ENCODE results near the gene DNAI7. TPM values are rescaled to one million over a fixed set of nuclear protein-coding genes. Genes with fewer than 3 reads are reported as not detected.

DNAI7 gene
- total RNA-seq, 1 donor = not detected

DNA sequence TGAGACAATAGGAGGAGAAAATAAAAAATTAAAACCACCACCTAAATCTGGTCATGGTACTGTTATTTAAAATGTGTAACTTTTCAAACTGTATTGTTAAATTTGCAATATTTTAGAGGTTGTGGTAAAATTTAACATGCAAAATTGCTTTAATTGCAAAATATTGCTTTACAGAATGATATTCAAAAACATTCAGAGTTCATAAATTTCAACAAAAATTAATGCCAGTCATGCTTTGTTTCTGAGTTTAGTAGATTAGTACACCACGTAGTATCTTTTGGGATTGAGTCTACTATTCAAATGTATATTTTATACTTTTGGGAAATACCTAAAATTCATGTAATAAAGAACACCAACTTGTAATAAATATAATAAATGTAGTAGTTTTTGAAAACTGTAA lies 18.4 kb upstream of the DNAI7 start:
- no peak for DNase-seq (ENCODE audit: low read depth)
- TF ChIP-seq, protein P1, sequence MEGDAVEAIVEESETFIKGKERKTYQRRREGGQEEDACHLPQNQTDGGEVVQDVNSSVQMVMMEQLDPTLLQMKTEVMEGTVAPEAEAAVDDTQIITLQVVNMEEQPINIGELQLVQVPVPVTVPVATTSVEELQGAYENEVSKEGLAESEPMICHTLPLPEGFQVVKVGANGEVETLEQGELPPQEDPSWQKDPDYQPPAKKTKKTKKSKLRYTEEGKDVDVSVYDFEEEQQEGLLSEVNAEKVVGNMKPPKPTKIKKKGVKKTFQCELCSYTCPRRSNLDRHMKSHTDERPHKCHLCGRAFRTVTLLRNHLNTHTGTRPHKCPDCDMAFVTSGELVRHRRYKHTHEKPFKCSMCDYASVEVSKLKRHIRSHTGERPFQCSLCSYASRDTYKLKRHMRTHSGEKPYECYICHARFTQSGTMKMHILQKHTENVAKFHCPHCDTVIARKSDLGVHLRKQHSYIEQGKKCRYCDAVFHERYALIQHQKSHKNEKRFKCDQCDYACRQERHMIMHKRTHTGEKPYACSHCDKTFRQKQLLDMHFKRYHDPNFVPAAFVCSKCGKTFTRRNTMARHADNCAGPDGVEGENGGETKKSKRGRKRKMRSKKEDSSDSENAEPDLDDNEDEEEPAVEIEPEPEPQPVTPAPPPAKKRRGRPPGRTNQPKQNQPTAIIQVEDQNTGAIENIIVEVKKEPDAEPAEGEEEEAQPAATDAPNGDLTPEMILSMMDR (IDR thresholded peaks at IDR 0.05; ENCODE audit: insufficient read depth, low read depth, low read length) = no peak
- H3K4me3 ChIP-seq (ENCODE audit: low read depth, low read length) = no peak overlapping the region

- TF ChIP-seq, protein P1 (IDR thresholded peaks at IDR 0.05; ENCODE audit: insufficient read depth, low read depth, low read length) = no peak
- H3K4me3 ChIP-seq (ENCODE audit: low read depth, low read length) = no peak overlapping the region
- DNase-seq (ENCODE audit: low read depth) = no peak
Measured at GRCh38 chr12:25208554-25208953, 13.6 kb upstream of the DNAI7 start.

- H3K4me3 ChIP-seq (ENCODE audit: low read depth, low read length) = no peak overlapping the region
- TF ChIP-seq, protein P1 (IDR thresholded peaks at IDR 0.05; ENCODE audit: insufficient read depth, low read depth, low read length) = no peak
- no peak for DNase-seq (ENCODE audit: low read depth)
Measured at GRCh38 chr12:25207846-25208245, 12.9 kb upstream of the DNAI7 start.

- DNase-seq (ENCODE audit: low read depth) = no peak
- TF ChIP-seq, protein P1 (IDR thresholded peaks at IDR 0.05; ENCODE audit: insufficient read depth, low read depth, low read length) = no peak
- H3K4me3 ChIP-seq (ENCODE audit: low read depth, low read length) = no peak overlapping the region
Measured at GRCh38 chr12:25207411-25207810, 12.5 kb upstream of the DNAI7 start.

- no peak for DNase-seq (ENCODE audit: low read depth)
- TF ChIP-seq, protein P1 (IDR thresholded peaks at IDR 0.05; ENCODE audit: insufficient read depth, low read depth, low read length) = no peak
- H3K4me3 ChIP-seq (ENCODE audit: low read depth, low read length) = no peak overlapping the region
Measured at GRCh38 chr12:25202137-25202536, 7.2 kb upstream of the DNAI7 start.

DNA sequence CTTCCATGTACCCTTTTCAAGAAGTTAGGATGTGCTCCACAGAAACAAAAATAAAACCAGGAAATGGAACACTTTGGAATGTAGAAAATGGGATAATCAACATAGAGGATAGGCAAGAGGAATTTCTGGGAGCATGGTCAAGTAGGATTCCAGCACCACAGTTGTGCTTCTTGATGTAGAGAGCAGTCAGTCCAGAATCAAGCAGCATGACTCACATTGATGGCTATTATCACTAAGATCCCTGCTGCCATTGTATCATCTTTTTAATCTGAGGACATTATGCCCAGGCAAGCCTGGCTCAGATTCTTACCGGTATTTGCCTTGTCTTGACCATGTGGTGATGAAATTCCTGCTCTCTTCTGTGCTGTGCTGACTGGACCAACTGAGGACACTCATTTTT lies 5.7 kb upstream of the DNAI7 start:
- no peak for DNase-seq (ENCODE audit: low read depth)
- TF ChIP-seq, protein P1 (IDR thresholded peaks at IDR 0.05; ENCODE audit: insufficient read depth, low read depth, low read length) = no peak
- H3K4me3 ChIP-seq (ENCODE audit: low read depth, low read length) = no peak overlapping the region

- TF ChIP-seq, protein P1 (IDR thresholded peaks at IDR 0.05; ENCODE audit: insufficient read depth, low read depth, low read length) = no peak
- no peak for DNase-seq (ENCODE audit: low read depth)
- no peak overlapping the region for H3K4me3 ChIP-seq (ENCODE audit: low read depth, low read length)
Measured at GRCh38 chr12:25197608-25198007, 2.6 kb upstream of the DNAI7 start.
